Measurements from ENCODE around the gene DSP.

DSP gene

GRCh38 chr6:7624796-7625710 is 83.6 kb downstream of the DSP start:
- no peaks in the 10 kb centered on the region for H3K9me2 ChIP-seq (ENCODE audit: low read depth, low read length)
- 0 out of 2 replicates have a peak, but pooled peaks cover 7% of the 10 kb centered on the region for H3K27me3 ChIP-seq (ENCODE audit: insufficient read depth, low read length)
- no peak for TF ChIP-seq EZH2 (IDR thresholded peaks at IDR 0.05; ENCODE audit: borderline replicate concordance, low read length)
- no peak for TF ChIP-seq CTCF (IDR thresholded peaks at IDR 0.05; ENCODE audit: low read length)
- no peaks in the 10 kb centered on the region for H3K79me2 ChIP-seq (ENCODE audit: insufficient read depth, low read length)
- H3K4me2 ChIP-seq (ENCODE audit: low read length), result no peak overlapping the region
- H3F3A ChIP-seq (ENCODE audit: insufficient read depth, low read length), result no peaks in the 10 kb centered on the region
- no peak overlapping the region for H2AFZ ChIP-seq (ENCODE audit: low read length)
- no peak overlapping the region for H3K4me3 ChIP-seq (ENCODE audit: low read depth, low read length, poor library complexity, severe bottlenecking)
- H3K36me3 ChIP-seq (ENCODE audit: insufficient read depth, low read length), result no peaks in the 10 kb centered on the region
- H3K9me3 ChIP-seq (ENCODE audit: low read length), result no peaks in the 10 kb centered on the region
- H3K27ac ChIP-seq (ENCODE audit: low read depth, low read length, poor library complexity, severe bottlenecking), result no peak overlapping the region
- no peak overlapping the region for H3K9ac ChIP-seq (ENCODE audit: low read length)
- no peaks in the 10 kb centered on the region for H3K4me1 ChIP-seq (ENCODE audit: insufficient read depth, low read length, severe bottlenecking)
- no peaks in the 10 kb centered on the region for H4K20me1 ChIP-seq (ENCODE audit: insufficient read depth, low read length)

GRCh38 chr6:7628479-7628878 is 87.0 kb downstream of the DSP start:
- Histone ChIP-seq H2AFZ (ENCODE audit: low read length) (no peak overlapping the region), H3F3A (ENCODE audit: insufficient read depth, low read length) (no peaks in the 10 kb centered on the region), H3K4me1 (ENCODE audit: insufficient read depth, low read length, severe bottlenecking) (no peaks in the 10 kb centered on the region), H3K9me3 (ENCODE audit: low read length) (no peaks in the 10 kb centered on the region), H3K36me3 (ENCODE audit: insufficient read depth, low read length) (no peaks in the 10 kb centered on the region), H3K27ac (ENCODE audit: low read depth, low read length, poor library complexity, severe bottlenecking) (no peak overlapping the region), H3K79me2 (ENCODE audit: insufficient read depth, low read length) (no peaks in the 10 kb centered on the region), H3K4me2 (ENCODE audit: low read length) (no peak overlapping the region), H3K9me2 (ENCODE audit: low read depth, low read length) (no peaks in the 10 kb centered on the region), H3K4me3 (ENCODE audit: low read depth, low read length, poor library complexity, severe bottlenecking) (no peak overlapping the region), H3K27me3 (ENCODE audit: insufficient read depth, low read length) (peaks cover 7% of the 10 kb centered on the region; the same call in 1 of the 2 replicates), H3K9ac (ENCODE audit: low read length) (no peak overlapping the region), H4K20me1 (ENCODE audit: insufficient read depth, low read length) (no peaks in the 10 kb centered on the region)
- TF ChIP-seq EZH2 (IDR thresholded peaks at IDR 0.05; ENCODE audit: borderline replicate concordance, low read length) (no peak), CTCF (IDR thresholded peaks at IDR 0.05; ENCODE audit: low read length) (no peak)

- Histone ChIP-seq H3K4me3 (ENCODE audit: low read depth, low read length, poor library complexity, severe bottlenecking) (no peak overlapping the region), H3F3A (ENCODE audit: insufficient read depth, low read length) (no peaks in the 10 kb centered on the region), H3K9me3 (ENCODE audit: low read length) (no peaks in the 10 kb centered on the region), H3K36me3 (ENCODE audit: insufficient read depth, low read length) (no peaks in the 10 kb centered on the region), H3K79me2 (ENCODE audit: insufficient read depth, low read length) (no peaks in the 10 kb centered on the region), H3K9me2 (ENCODE audit: low read depth, low read length) (no peaks in the 10 kb centered on the region), H3K4me1 (ENCODE audit: insufficient read depth, low read length, severe bottlenecking) (no peaks in the 10 kb centered on the region), H3K9ac (ENCODE audit: low read length) (no peak overlapping the region), H4K20me1 (ENCODE audit: insufficient read depth, low read length) (no peaks in the 10 kb centered on the region), H3K4me2 (ENCODE audit: low read length) (no peak overlapping the region), H3K27ac (ENCODE audit: low read depth, low read length, poor library complexity, severe bottlenecking) (no peak overlapping the region), H3K27me3 (ENCODE audit: insufficient read depth, low read length) (peaks cover 7% of the 10 kb centered on the region; the same call in 1 of the 2 replicates), H2AFZ (ENCODE audit: low read length) (no peak overlapping the region)
- TF ChIP-seq CTCF (IDR thresholded peaks at IDR 0.05; ENCODE audit: low read length), result no peak
- TF ChIP-seq EZH2 (IDR thresholded peaks at IDR 0.05; ENCODE audit: borderline replicate concordance, low read length), result no peak
Measured at GRCh38 chr6:7628909-7629308, 87.4 kb downstream of the DSP start.
